ENCODE measurements around the gene DNASE2.

Gene DNASE2

DNA sequence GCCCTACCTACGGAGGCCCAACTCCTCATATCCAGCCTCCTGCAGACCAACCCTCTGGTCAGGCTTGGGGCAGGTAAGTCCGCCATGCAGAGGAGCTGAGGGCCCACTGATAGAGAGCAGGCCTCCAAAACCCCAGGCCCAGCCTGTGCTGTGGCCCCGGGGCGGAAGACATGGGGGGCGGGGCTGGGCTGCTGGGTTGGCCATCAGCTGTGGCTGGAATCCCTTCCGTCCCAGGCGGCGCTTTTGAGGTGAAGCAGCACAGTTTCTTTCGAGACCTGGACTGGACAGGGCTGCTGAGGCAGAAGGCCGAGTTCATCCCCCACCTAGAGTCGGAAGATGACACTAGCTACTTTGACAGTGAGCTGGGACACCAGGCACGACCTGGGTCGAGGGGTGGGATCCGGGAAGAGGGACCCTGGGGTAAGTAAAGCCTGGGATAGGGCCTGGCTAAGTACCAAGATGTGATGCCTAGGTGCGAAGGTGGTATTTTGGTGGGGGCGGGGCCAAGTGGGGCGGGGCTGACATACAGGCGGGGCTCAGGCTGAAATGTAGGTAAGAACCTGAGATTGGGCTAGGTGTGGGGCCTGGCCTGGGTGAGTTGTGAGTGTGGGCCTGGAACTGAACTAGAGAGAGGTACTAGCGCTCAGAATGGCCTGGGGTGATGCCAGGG is 15.4 kb downstream of the DNASE2 start:
- in situ Hi-C loops (cut with HindIII; ENCODE audit: low sequenced_read_pairs): no loop called here

DNA sequence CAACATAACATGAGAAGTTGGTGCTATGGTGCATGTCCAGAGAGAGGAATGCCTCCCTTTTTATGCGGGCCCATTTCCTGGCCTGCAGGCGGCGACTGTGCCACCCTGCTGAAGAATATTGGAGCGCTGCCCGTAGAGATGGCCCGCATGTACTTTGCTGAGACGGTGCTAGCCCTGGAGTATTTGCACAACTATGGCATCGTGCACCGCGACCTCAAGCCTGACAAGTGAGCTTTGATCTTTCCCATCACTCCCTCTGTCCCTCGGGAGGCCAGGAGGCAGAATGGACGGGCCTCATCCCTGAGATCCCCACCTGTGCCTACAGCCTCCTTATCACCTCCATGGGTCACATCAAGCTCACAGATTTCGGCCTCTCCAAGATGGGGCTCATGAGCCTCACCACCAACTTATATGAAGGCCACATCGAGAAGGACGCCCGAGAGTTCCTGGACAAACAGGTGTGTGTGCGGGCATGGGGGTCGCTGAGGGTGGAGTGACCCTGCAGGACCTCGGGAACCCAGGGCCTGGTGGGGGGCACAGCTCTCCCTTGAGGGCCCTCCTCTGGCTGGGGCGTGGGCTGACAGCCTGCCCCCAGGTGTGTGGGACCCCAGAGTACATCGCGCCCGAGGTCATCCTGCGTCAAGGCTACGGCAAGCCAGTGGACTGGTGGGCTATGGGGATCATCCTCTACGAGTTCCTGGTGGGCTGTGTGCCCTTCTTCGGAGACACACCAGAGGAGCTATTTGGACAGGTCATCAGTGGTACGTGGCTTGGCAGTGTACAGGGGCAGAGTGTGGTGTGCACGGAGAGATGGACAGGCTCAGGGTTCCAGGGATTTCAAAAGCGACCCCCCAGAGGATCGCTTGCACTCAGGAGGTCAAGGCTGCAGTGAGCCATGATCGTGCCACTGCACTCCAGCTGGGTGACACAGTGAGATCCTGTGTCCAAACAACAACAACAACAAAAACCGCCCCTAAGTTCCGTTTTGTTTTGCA is 16.2 kb downstream of the DNASE2 start:
- in situ Hi-C loops (cut with HindIII; ENCODE audit: low sequenced_read_pairs): no loop called here

DNA sequence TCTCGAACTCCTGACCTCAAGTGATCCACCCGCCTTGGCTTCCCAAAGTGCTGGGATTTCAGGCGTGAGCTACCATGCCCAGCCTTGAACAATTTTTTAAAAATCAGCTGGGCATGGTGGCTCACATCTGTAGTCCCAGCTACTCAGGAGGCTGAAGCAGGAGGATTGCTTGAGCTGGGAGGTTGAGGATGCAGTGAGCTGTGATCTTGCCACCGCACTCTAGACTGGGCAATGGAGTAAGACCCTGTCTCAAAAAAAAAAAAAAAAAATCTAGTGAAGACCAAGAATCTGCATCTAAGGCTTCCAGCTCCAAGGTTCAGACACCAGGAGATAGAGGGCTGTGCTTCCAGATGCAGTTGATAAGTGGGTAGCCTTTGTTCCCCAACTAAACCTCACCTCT is 17.1 kb downstream of the DNASE2 start:
- in situ Hi-C loops (cut with HindIII; ENCODE audit: low sequenced_read_pairs): no loop called here

DNA sequence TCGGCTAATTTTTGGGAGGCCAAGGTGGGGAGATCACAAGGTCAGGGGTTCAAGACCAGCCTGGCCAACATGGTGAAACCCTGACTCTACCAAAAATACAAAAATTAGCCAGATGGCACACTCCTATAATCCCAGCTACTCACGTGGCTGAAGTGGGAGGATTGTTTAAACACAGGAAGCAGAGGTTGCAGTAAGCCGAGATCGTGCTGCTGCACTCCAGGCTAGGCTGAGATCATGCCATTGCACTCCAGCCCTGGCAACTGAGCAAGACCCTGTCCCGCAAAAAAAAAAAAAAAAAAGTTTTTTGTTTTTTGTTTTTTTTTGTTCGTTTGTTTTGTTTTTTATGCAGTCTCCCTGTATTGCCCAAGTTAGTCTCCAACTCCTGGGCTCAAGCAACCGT is 21.7 kb downstream of the DNASE2 start:
- in situ Hi-C loops (cut with HindIII; ENCODE audit: low sequenced_read_pairs): no loop called here

DNA sequence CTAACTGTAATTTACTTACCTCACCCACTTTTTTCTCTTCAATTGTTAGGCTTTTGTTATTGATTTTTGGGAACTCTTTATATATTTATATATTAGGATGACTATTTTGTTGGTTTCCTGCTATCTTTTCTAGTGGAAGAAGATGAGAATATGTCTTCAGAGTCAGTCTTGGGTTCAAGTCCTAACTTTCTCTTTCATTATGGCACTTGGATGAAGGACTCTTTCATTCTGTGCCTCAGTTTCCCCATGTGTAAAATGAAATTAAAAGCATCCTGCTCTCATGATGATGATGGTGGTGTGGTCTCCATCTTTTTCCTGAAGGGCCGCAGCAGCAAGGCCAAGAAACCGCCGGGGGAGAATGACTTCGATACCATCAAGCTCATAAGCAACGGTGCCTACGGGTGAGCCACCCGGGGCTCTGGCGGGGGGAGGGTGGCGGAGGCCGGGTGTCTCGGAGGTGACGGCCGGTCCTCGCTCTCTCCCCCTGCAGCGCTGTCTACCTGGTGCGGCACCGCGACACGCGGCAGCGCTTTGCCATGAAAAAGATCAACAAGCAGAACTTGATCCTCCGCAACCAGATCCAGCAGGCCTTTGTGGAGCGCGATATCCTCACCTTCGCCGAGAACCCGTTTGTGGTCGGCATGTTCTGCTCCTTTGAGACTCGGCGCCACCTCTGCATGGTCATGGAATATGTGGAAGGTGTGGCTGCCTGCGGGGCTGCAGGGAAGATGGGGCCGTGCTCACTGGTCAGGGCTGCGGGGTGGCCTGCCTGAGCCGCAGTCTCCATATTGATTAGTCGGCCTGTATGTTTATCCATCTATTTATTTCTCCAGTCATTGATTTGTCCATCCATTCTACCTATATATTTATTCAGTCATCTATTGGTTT is 23.0 kb downstream of the DNASE2 start:
- in situ Hi-C loops (cut with HindIII; ENCODE audit: low sequenced_read_pairs): no loop called here

DNA sequence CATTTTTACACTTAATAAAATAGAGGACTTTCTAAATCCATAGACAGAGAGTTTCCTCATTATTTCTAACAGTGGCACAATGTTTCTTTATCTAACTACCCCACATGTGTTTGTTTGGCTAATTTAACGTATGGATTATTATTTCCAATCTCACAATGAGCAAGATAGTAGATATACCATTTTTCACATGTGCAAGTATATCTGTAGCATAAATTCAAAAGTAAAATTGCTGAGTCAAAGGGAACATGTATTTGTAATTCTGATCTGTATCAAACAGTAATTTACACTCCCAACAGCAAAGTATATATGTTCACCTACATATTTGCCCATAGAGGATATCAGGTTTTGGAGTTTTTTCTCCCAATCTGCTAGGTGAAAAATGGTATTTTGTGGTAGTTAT is 24.6 kb downstream of the DNASE2 start:
- in situ Hi-C loops (cut with HindIII; ENCODE audit: low sequenced_read_pairs): no loop called here

DNA sequence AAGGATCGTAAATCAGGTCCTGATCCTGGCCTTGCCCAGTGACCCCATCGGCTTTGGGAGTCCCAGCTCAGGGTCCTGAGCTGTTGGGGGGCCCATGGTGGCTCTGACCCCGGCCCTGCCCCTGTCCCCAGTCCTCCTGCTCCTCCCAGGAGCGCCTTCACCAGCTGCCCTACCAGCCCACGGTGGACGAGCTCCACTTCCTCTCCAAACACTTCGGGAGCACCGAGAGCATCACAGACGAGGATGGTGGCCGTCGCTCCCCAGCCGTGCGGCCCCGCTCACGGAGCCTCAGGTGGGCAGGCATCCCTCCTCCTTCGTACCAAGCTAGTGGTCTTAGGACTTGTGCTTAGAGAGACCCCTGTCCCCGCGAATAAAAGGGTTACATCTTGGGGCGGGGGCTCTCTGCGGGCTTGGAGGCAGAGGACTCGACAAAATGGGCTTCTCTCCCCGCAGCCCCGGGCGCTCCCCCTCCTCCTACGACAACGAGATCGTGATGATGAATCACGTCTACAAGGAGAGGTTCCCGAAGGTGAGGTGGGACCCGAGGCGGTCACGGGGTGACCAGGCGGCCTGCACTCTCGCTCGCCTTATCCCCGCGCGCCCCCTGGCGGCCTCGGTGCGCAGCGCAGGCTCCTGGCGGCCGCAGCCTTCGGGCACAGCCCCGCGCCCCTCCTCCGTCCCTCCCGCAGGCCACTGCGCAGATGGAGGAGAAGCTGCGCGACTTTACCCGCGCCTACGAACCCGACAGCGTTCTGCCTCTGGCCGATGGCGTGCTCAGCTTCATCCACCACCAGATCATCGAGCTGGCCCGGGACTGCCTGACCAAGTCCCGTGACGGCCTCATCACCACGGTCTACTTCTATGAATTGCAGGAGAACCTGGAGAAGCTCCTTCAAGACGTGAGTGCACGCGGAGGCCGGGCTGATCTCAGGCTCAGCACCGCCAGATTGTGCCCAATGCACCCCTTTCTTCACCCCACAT is 33.8 kb downstream of the DNASE2 start:
- in situ Hi-C loops (cut with HindIII; ENCODE audit: low sequenced_read_pairs): loop anchor here (5.0 kb wide), 1 partner anchor 80 kb away; no protein-coding TSS in a partner anchor

DNA sequence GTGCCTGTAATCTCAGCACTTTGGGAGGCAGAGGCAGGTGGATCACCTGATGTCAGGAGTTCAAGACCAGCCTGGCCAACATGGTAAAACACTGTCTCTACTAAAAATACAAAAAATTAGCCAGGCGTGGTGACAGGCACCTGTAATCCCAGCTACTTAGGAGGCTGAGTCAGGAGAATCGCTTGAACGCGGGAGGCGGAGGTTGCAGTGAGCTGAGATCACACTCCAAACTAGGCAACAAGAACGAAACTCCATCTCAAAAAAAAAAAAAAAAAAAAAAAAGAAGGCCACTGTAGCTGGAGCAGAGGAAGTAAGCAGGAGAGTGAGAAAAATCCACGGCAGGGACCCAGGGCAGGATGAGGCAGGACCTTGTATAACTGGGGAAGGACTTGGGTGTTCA is 34.6 kb downstream of the DNASE2 start:
- in situ Hi-C loops (cut with HindIII; ENCODE audit: low sequenced_read_pairs): loop anchor here (5.0 kb wide), 1 partner anchor 79 kb away; no protein-coding TSS in a partner anchor

DNA sequence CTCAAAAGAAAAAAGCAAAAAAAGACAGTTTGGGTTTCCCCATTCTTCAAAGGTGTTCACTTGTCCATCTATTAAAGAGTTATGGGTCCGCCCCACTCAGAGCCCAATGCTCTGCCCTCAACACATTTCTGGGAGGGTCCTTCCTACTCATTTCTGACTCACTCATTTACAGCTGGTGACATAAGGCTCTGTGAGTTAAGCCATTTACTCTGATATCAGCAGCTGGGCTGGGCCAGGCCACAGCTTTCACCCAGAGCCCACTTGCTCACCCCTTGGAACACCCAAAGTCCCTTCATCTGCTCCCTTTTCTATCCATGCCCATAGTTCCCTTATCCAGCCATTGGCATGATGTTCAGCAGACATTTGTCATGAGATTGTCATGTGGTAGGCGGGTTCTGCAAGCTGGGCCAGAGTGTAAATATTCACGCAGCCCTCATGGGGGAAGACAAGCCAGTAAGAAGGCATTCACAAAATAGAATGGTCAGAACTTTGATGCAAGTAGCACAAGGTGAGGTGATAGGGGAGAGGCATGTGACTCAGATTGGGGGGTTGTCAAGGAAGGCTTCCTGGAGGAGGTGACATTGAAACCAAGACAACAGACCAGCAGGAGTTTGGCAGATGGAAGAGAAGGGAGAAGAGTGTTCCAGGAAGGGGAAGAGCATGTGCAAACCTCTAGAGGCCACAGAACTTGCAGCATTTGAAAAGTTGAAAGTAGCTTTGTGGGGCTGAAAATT is 37.1 kb downstream of the DNASE2 start:
- in situ Hi-C loops (cut with HindIII; ENCODE audit: low sequenced_read_pairs): no loop called here

DNA sequence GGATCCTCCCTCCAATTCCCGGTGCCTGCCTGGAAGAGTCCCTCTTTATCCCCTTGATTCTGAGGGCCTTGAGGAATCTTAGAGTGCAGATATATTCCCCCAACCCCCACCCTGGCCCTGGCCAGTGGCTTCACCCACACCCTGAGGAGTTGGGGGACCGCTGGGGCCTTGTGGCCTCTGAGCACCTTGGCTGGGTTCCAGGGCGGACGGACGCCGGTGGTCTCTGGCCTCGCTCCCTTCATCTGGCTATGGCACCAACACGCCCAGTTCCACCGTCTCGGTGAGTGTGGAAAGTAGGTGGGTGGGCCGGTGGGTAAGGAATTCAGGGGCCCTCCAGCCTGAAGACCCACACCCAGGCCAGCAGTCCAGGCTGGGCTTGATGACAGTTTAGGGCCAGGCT is 37.9 kb downstream of the DNASE2 start:
- in situ Hi-C loops (cut with HindIII; ENCODE audit: low sequenced_read_pairs): no loop called here

DNA sequence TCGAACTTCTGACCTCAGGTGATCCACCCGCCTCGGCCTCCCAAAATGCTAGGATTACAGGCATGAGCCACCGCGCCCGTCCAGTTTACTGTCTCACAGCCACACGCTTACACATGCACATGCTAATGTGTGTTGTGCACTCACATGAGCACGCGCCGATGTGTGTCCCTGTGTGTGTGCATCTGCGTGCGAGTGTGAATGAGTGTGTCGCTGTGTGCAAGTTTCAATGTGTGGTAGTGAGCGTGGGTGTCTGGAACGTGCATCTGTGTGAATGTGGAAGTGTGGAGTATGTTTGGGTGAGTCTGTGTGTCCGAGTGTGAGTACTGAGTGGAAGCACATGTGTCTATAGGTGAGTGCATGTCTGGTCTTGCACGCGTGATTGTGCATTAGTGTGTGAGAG is 38.7 kb downstream of the DNASE2 start:
- in situ Hi-C loops (cut with HindIII; ENCODE audit: low sequenced_read_pairs): no loop called here

DNA sequence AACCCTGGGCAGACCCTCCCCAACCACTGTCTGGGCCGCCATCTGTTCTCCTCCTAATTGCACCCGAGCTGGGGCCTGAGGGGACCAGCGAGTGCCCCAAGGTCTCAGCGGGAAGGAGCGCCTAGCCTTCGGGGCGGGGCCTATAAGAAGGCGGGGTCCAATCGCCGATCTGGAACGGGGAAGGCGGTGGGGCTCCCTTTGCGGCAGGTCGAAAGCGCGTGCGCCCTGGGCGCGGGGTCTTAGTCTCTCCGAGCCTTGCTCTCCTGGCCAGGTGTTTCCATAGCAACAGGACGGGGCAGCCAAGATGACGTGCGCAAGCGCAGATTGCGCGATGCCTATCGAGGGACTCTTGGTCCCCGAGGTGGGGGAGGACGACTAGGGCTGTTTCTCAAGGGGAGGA is 40.2 kb downstream of the DNASE2 start:
- in situ Hi-C loops (cut with HindIII; ENCODE audit: low sequenced_read_pairs): no loop called here

DNA sequence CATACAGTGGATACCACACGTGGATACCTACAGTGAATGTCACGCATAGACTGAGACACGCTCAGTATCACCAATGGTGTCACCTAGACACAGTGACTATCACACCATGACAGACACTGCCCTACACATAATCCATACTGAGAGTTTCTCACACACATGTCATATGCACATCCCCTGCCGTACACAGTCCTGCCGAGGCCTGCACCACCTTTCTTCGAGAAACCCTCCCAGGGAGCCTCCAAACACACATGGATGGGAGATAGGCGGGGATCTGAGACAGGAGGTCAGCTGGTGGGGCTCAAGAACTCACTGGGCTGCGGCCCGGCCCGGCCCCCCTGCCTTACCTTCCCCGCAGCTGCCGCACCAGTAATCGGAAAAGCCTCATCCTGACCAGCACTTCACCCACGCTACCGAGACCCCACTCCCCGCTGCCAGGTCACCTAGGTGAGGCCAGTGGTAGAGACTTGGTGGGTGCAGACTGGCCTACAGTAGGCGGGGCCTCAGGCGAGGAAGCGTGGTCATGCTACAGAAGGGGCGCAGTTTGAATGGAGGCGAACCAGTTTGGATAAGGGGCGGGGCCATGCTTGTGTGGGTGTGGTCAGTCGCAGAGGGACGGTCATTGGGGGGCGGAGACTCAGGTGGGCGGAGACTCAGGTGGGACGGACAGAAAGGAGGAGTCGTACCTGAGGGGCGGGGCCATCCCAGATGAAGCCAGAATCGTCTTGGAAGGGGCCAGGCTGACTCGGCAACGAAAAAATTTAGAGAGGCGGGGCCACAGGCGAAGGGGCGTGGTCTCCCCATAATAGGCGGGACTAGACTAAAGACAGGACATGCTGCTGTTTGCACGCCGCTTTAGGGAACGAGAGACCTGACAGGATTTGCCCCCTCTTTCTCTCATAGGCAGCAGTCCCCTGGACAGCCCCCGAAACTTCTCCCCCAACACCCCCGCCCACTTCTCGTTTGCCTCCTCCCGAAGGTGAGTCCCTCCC is 40.9 kb downstream of the DNASE2 start:
- in situ Hi-C loops (cut with HindIII; ENCODE audit: low sequenced_read_pairs): no loop called here

DNA sequence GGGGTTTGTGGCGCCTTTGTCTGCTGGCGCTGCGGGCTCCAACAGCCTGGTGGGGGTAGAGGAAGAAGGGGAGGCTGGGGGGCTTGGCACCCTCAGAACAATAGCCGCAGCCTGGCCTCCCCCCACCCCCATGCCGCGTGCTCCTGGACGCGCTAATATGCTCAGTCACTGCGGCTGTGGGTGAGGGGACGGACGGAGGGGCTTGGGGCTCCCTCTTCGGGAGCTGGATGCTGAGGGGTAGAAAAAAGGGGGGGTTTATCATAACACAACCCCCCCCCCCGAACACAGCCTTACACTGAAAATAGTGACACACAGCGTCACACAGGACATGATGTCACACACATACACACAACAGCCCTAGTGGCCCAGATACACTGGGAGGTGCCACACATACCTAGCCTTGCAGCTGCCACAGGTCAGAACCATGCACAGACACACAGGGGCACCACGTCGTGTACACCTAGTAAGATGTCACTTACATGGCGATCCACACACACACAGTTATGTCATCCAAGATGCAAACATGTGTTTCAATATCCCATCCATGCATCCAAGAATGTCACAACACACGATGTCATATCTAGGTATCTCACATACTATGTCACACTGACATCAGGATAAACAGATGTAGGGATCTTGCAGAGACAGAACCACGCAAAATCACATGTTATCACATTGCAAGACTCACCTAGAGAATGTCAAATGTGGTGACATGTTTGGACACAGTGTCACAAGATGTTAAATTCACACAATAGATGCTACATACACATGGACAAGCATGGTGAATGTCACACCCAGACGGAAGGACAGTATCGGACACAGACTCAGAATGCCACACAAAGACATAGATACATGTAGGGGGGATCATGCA is 42.1 kb downstream of the DNASE2 start:
- in situ Hi-C loops (cut with HindIII; ENCODE audit: low sequenced_read_pairs): no loop called here

DNA sequence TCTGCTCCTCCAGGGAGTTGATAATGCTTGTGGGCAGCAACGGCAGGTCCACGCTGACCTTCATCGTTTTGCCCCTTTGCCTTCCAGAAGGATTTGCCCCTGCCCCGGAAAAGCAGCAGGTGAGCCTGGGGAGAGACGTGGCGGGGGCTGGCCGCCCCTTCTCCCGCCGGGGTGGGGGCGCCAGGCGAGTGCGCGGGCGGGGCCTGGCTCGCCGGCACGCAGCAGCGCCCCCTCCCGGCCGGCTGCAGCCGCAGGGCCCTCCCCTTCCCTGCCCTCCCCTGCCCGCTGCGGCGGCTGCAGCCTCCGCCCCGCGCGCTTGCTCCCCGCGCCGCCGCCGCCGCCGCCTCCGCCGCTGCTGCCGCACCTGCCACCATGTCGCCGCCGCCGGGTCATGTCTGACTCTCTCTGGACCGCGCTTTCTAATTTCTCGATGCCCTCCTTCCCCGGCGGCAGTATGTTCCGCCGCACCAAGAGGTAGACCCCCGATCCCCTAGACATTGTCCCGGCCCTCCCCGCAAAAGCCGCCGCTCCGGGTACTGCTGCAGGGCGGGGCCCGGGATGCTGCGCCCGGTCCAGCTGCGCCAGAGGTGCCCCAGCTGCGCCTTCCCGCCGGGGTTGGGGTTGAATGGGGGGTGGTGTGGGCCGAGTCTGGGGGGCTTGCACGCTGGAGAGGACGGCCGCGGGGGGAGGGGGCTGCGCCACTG is 42.9 kb downstream of the DNASE2 start, which contains the start of gene MAST1:
Gene MAST1, plus strand, starts transcription at position 334 of the 704 bp plus-strand sequence. Its CDS starts 58 bp downstream, at position 392.
- in situ Hi-C loops (cut with HindIII; ENCODE audit: low sequenced_read_pairs): no loop called here

DNA sequence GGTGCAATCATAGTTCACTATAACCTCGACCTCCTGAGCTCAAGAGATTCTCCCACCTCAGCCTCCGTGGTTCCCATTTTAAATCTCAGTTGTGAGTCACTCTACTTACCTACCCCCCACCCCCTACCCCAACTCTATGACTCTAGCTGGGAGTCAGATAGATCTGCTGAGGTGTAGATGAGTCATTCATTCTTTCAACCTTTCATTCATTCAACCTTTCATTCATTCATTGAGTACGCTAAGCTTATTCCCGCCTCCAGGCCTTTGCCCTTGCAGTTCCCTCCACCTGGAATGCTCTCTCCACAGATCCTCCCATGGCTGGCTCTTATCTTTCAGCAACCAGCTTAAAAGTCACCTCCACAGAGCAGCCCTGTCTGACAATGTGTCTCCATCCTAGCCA is 44.0 kb downstream of the DNASE2 start:
- in situ Hi-C loops (cut with HindIII; ENCODE audit: low sequenced_read_pairs): no loop called here

Measured in endothelial cell of hepatic sinusoid (primary cell).